ENCODE results near the gene RHBDF1. TPM values are rescaled to one million over a fixed set of nuclear protein-coding genes. Genes with fewer than 3 reads are reported as not detected.

Gene RHBDF1
- total RNA-seq, 1 experiment from 2014 or later, result 60.8 TPM

DNA sequence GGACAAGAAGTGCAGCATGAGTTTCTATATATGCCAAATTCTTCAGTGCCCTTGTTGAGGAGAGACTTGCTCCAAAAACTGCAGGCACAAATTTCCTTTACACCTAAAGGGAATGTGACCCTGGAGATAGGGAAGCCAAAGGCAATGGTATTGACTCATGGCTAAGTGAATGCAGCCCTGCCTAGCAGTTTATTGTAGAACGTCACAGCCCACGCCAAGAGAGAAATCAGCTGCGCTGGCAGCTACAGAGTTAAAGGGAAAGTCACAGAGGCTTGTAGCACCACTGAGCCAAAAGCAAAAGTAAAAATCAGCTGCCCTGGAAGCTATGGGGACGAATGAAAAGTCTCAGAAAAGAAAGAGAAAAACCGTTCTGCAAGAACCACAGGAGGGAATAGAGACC is 29.1 kb downstream of the RHBDF1 start (continued):
- TF ChIP-seq, protein P1, sequence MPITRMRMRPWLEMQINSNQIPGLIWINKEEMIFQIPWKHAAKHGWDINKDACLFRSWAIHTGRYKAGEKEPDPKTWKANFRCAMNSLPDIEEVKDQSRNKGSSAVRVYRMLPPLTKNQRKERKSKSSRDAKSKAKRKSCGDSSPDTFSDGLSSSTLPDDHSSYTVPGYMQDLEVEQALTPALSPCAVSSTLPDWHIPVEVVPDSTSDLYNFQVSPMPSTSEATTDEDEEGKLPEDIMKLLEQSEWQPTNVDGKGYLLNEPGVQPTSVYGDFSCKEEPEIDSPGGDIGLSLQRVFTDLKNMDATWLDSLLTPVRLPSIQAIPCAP (CRISPR knock-in tag; IDR thresholded peaks at IDR 0.05), result no peak
- TF ChIP-seq, protein P2, sequence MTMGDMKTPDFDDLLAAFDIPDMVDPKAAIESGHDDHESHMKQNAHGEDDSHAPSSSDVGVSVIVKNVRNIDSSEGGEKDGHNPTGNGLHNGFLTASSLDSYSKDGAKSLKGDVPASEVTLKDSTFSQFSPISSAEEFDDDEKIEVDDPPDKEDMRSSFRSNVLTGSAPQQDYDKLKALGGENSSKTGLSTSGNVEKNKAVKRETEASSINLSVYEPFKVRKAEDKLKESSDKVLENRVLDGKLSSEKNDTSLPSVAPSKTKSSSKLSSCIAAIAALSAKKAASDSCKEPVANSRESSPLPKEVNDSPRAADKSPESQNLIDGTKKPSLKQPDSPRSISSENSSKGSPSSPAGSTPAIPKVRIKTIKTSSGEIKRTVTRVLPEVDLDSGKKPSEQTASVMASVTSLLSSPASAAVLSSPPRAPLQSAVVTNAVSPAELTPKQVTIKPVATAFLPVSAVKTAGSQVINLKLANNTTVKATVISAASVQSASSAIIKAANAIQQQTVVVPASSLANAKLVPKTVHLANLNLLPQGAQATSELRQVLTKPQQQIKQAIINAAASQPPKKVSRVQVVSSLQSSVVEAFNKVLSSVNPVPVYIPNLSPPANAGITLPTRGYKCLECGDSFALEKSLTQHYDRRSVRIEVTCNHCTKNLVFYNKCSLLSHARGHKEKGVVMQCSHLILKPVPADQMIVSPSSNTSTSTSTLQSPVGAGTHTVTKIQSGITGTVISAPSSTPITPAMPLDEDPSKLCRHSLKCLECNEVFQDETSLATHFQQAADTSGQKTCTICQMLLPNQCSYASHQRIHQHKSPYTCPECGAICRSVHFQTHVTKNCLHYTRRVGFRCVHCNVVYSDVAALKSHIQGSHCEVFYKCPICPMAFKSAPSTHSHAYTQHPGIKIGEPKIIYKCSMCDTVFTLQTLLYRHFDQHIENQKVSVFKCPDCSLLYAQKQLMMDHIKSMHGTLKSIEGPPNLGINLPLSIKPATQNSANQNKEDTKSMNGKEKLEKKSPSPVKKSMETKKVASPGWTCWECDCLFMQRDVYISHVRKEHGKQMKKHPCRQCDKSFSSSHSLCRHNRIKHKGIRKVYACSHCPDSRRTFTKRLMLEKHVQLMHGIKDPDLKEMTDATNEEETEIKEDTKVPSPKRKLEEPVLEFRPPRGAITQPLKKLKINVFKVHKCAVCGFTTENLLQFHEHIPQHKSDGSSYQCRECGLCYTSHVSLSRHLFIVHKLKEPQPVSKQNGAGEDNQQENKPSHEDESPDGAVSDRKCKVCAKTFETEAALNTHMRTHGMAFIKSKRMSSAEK (CRISPR knock-in tag; IDR thresholded peaks at IDR 0.05; ENCODE audit: borderline replicate concordance), result no peak
- no peak for TF ChIP-seq GABPB1 (CRISPR knock-in tag; IDR thresholded peaks at IDR 0.05)
- TF ChIP-seq, protein P3, sequence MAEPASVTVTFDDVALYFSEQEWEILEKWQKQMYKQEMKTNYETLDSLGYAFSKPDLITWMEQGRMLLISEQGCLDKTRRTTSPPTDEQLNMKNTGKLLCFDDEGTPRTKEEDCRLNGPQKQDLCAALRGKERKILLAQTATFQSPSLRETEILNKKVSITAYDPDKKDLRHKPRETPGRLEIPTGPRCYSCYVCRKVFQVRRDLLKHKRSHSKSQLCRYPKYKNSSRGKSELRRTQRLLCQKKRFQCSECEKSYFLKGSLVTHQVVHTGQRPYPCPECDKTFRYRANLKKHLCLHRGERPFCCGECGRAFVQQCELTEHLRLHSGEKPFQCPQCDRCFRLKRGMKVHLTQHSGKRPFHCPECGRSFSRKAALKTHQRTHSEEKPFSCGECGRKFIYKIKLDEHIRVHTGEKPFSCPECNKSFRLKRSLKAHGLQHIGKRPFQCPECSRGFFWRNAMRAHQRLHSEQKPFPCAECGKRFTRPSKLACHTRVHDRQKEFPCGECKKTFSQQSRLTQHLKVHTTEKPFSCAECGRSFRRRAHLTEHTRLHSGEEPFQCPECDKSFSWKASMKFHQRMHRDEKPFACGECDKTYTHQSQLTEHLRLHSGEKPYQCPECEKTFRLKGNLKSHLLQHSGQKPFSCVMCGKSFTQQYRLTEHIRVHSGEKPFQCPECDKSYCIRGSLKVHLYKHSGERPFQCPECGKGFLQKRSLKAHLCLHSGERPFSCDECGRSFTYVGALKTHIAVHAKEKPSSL (CRISPR knock-in tag; conservative IDR thresholded peaks at IDR 0.05), result no peak
- TF ChIP-seq CREM (CRISPR knock-in tag; IDR thresholded peaks at IDR 0.05), result no peak
- TF ChIP-seq, protein P4, sequence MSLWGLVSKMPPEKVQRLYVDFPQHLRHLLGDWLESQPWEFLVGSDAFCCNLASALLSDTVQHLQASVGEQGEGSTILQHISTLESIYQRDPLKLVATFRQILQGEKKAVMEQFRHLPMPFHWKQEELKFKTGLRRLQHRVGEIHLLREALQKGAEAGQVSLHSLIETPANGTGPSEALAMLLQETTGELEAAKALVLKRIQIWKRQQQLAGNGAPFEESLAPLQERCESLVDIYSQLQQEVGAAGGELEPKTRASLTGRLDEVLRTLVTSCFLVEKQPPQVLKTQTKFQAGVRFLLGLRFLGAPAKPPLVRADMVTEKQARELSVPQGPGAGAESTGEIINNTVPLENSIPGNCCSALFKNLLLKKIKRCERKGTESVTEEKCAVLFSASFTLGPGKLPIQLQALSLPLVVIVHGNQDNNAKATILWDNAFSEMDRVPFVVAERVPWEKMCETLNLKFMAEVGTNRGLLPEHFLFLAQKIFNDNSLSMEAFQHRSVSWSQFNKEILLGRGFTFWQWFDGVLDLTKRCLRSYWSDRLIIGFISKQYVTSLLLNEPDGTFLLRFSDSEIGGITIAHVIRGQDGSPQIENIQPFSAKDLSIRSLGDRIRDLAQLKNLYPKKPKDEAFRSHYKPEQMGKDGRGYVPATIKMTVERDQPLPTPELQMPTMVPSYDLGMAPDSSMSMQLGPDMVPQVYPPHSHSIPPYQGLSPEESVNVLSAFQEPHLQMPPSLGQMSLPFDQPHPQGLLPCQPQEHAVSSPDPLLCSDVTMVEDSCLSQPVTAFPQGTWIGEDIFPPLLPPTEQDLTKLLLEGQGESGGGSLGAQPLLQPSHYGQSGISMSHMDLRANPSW (CRISPR knock-in tag; conservative IDR thresholded peaks at IDR 0.05; ENCODE audit: low read depth), result no peak
- TF ChIP-seq MYBL2 (CRISPR knock-in tag; IDR thresholded peaks at IDR 0.05), result no peak
- TF ChIP-seq SP1 (CRISPR knock-in tag; conservative IDR thresholded peaks at IDR 0.05), result no peak

DNA sequence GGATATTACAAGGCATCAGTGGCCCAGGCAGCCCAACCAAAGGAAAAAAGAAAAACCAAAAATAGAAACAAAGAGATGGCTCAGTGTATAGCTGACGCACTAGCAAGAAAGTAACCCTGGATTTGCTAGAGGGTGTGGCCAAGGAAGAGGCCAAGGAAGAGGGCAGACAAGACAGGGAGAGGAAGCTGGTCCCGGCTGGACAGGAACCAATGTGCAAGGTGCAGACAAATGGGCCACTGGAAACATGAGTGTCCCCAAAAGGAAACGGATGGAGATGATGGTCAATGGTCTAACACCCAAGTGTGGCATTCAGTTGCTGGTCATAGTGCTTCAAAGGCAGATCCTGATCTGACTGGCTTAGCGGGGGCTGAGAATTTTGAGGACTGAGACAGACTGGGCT is 29.7 kb downstream of the RHBDF1 start:
- no peaks in the 10 kb centered on the region for H3K27me3 Mint-ChIP-seq (ENCODE audit: low read depth)
- DNase-seq (ENCODE audit: low spot score), result no peak
- no peak overlapping the region for H3K27ac Mint-ChIP-seq
- no peak for ATAC-seq
- CTCF ChIA-PET, result no interaction called here
- no peaks in the 10 kb centered on the region; the same call in 1 of the 2 replicates for H3K4me1 Mint-ChIP-seq
- peaks cover 67% of the 10 kb centered on the region for H3K36me3 Mint-ChIP-seq
- H3K4me3 Mint-ChIP-seq, result no peak overlapping the region
- POLR2A ChIA-PET, result no interaction called here
- H3K9me3 Mint-ChIP-seq, result peaks cover 25% of the 10 kb centered on the region
- TF ChIP-seq SP1 (CRISPR knock-in tag; conservative IDR thresholded peaks at IDR 0.05) (no peak), TEAD1 (CRISPR knock-in tag; IDR thresholded peaks at IDR 0.05) (no peak), GTF2I (CRISPR knock-in tag; conservative IDR thresholded peaks at IDR 0.05) (no peak), ZNF423 (CRISPR knock-in tag; IDR thresholded peaks at IDR 0.05) (no peak), ZNF671 (CRISPR knock-in tag; IDR thresholded peaks at IDR 0.05) (no peak), NR1H2 (CRISPR knock-in tag; IDR thresholded peaks at IDR 0.05) (no peak), SMAD4 (CRISPR knock-in tag; IDR thresholded peaks at IDR 0.05) (no peak), EMX1 (CRISPR knock-in tag; IDR thresholded peaks at IDR 0.05) (no peak), CREM (CRISPR knock-in tag; IDR thresholded peaks at IDR 0.05) (no peak), HMGA2 (CRISPR knock-in tag; IDR thresholded peaks at IDR 0.05) (no peak), GRHL2 (CRISPR knock-in tag; IDR thresholded peaks at IDR 0.05; ENCODE audit: insufficient replicate concordance, severe bottlenecking) (no peak), ZNF263 (CRISPR knock-in tag; IDR thresholded peaks at IDR 0.05; ENCODE audit: low read depth) (no peak)
- TF ChIP-seq, protein P5, sequence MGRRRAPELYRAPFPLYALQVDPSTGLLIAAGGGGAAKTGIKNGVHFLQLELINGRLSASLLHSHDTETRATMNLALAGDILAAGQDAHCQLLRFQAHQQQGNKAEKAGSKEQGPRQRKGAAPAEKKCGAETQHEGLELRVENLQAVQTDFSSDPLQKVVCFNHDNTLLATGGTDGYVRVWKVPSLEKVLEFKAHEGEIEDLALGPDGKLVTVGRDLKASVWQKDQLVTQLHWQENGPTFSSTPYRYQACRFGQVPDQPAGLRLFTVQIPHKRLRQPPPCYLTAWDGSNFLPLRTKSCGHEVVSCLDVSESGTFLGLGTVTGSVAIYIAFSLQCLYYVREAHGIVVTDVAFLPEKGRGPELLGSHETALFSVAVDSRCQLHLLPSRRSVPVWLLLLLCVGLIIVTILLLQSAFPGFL (CRISPR knock-in tag; IDR thresholded peaks at IDR 0.05; ENCODE audit: borderline replicate concordance), result no peak
- TF ChIP-seq, protein P6, sequence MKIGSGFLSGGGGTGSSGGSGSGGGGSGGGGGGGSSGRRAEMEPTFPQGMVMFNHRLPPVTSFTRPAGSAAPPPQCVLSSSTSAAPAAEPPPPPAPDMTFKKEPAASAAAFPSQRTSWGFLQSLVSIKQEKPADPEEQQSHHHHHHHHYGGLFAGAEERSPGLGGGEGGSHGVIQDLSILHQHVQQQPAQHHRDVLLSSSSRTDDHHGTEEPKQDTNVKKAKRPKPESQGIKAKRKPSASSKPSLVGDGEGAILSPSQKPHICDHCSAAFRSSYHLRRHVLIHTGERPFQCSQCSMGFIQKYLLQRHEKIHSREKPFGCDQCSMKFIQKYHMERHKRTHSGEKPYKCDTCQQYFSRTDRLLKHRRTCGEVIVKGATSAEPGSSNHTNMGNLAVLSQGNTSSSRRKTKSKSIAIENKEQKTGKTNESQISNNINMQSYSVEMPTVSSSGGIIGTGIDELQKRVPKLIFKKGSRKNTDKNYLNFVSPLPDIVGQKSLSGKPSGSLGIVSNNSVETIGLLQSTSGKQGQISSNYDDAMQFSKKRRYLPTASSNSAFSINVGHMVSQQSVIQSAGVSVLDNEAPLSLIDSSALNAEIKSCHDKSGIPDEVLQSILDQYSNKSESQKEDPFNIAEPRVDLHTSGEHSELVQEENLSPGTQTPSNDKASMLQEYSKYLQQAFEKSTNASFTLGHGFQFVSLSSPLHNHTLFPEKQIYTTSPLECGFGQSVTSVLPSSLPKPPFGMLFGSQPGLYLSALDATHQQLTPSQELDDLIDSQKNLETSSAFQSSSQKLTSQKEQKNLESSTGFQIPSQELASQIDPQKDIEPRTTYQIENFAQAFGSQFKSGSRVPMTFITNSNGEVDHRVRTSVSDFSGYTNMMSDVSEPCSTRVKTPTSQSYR (CRISPR knock-in tag; IDR thresholded peaks at IDR 0.05), result no peak
- TF ChIP-seq, protein P7, sequence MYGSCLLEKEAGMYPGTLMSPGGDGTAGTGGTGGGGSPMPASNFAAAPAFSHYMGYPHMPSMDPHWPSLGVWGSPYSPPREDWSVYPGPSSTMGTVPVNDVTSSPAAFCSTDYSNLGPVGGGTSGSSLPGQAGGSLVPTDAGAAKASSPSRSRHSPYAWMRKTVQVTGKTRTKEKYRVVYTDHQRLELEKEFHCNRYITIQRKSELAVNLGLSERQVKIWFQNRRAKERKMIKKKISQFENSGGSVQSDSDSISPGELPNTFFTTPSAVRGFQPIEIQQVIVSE (CRISPR knock-in tag; IDR thresholded peaks at IDR 0.05; ENCODE audit: borderline replicate concordance), result no peak

Measured in WTC11 (cell line).